HepG2 (cell line): ENCODE results near the gene CRTC2. TPM values are rescaled to one million over a fixed set of nuclear protein-coding genes. Genes with fewer than 3 reads are reported as not detected.

Experiments
- ARHGAP35 ChIP-seq: sonication (generic); formaldehyde crosslinking; IDR thresholded peaks from 2 replicates; pipeline ENCODE4 v1.9.0; 2022; ENCODE audit warnings: mild to moderate bottlenecking, inconsistent platforms, moderate library complexity, missing genetic modification reagents, borderline replicate concordance
- EZH2 ChIP-seq: conservative IDR thresholded peaks from 2 replicates; pipeline ENCODE4 v1.6.1; 2012; ENCODE audit warnings: mild to moderate bottlenecking, low read depth, low read length, moderate library complexity
- HNRNPUL1 ChIP-seq: fragments of 200-400 bp; formaldehyde crosslinking; IDR thresholded peaks from 2 replicates; pipeline ENCODE4 v1.6.1; 2017; ENCODE audit warnings: low read depth, mild to moderate bottlenecking, low read length, moderate library complexity
- KMT2A ChIP-seq: sonication (generic); formaldehyde crosslinking; IDR thresholded peaks from 2 replicates; pipeline ENCODE4 v1.4.0; 2020; ENCODE audit warnings: missing genetic modification reagents
- MAF1 ChIP-seq: sonication (generic); formaldehyde crosslinking; IDR thresholded peaks from 2 replicates; pipeline ENCODE4 v1.5.0; 2020; ENCODE audit warnings: missing genetic modification reagents, borderline replicate concordance
- MAFF ChIP-seq: IDR thresholded peaks from 2 replicates; pipeline ENCODE4 v1.6.1; 2011; ENCODE audit warnings: low read depth, low read length, improper control_type of control experiment
- MAZ ChIP-seq, 2 experiments: sonication (generic) in 1 of 2; formaldehyde crosslinking in 1 of 2; IDR thresholded peaks; 2 replicates each; pipeline versions ENCODE4 v1.5.0 to v1.6.1; 2012 to 2020; ENCODE audit warnings: low read depth in 2 of 2, mild to moderate bottlenecking in 2 of 2, borderline replicate concordance in 1 of 2, improper control_type of control experiment in 1 of 2, low read length in 1 of 2, missing genetic modification reagents in 1 of 2, moderate library complexity in 1 of 2
- SCMH1 ChIP-seq: sonication (generic); formaldehyde crosslinking; IDR thresholded peaks from 2 replicates; pipeline ENCODE4 v1.9.0; 2021; ENCODE audit warnings: missing genetic modification reagents, mild to moderate bottlenecking, borderline replicate concordance
- SYNCRIP ChIP-seq: fragments of 200-400 bp; formaldehyde crosslinking; IDR thresholded peaks from 2 replicates; pipeline ENCODE4 v1.6.1; 2018; ENCODE audit warnings: mild to moderate bottlenecking, low read depth, low read length; ENCODE audit not compliant: insufficient read depth
- TGIF2 ChIP-seq: IDR thresholded peaks from 2 replicates; pipeline ENCODE4 v1.6.1; 2016; ENCODE audit warnings: control low read depth, missing compliant biosample characterization
- THAP11 ChIP-seq: IDR thresholded peaks from 2 replicates; pipeline ENCODE4 v1.6.1; 2016; ENCODE audit warnings: missing biosample characterization, missing genetic modification reagents
- ZNF547 ChIP-seq: sonication (generic); formaldehyde crosslinking; IDR thresholded peaks from 2 replicates; pipeline ENCODE4 v1.5.1; 2020; ENCODE audit warnings: mild to moderate bottlenecking, missing genetic modification reagents
- ZNF558 ChIP-seq: sonication (generic); formaldehyde crosslinking; IDR thresholded peaks from 2 replicates; pipeline ENCODE4 v1.9.0; 2022; ENCODE audit warnings: mild to moderate bottlenecking, missing genetic modification reagents, borderline replicate concordance
- ZSCAN25 ChIP-seq: sonication (generic); formaldehyde crosslinking; IDR thresholded peaks from 2 replicates; pipeline ENCODE4 v1.8.0; 2022; ENCODE audit warnings: mild to moderate bottlenecking, missing genetic modification reagents
- polyA plus RNA-seq, 8 experiments: library from polyadenylated mRNA; depleted of rRNA in 3 of 8; stranded (reverse) in 7 of 8; unstranded in 1 of 8; fragments of >200 nt; fragmentation: Illumina TruSeq in 4 of 8; extraction: Trizol in 4 of 8; gene quantifications; 2 replicates each; pipeline versions ENCODE4 v1.2.1 to v1.2.3, GENCODE V29; 2011 to 2016; ENCODE audit warnings: low read depth in 4 of 8, missing spikeins in 1 of 8, mixed read lengths in 1 of 8; ENCODE audit not compliant: insufficient read depth in 1 of 8
- total RNA-seq, 5 experiments: library from RNA; depleted of rRNA; stranded (reverse); fragments of >200 nt; fragmentation: Illumina TruSeq; extraction: Trizol; gene quantifications; 2 replicates each; pipeline ENCODE4 v1.2.3, GENCODE V29; 2016; ENCODE audit warnings: low read depth in 1 of 5
- TF ChIP-seq, protein P1 (sequence below): sonication (generic); formaldehyde crosslinking; IDR thresholded peaks from 2 replicates; pipeline ENCODE4 v1.8.1; 2023; ENCODE audit warnings: mild to moderate bottlenecking, missing genetic modification reagents, borderline replicate concordance
- TF ChIP-seq, protein P2 (sequence below): sonication (generic); formaldehyde crosslinking; IDR thresholded peaks from 2 replicates; pipeline ENCODE4 v1.8.0; 2022; ENCODE audit warnings: mild to moderate bottlenecking, missing genetic modification reagents, moderate library complexity
- TF ChIP-seq, protein P3 (sequence below): sonication (generic); formaldehyde crosslinking; IDR thresholded peaks from 2 replicates; pipeline ENCODE4 v1.4.0; 2020; ENCODE audit warnings: missing genetic modification reagents
- TF ChIP-seq, protein P4 (sequence below): sonication (generic); formaldehyde crosslinking; IDR thresholded peaks from 2 replicates; pipeline ENCODE4 v1.8.1; 2023; ENCODE audit warnings: mild to moderate bottlenecking, inconsistent platforms, moderate library complexity, missing genetic modification reagents, borderline replicate concordance
- TF ChIP-seq, protein P5 (sequence below): IDR thresholded peaks from 2 replicates; pipeline ENCODE4 v1.6.1; 2016; ENCODE audit warnings: missing biosample characterization, missing genetic modification reagents, low read depth
- TF ChIP-seq, protein P6 (sequence below): sonication (generic); formaldehyde crosslinking; IDR thresholded peaks from 2 replicates; pipeline ENCODE4 v1.5.0; 2020; ENCODE audit warnings: mild to moderate bottlenecking, missing genetic modification reagents, borderline replicate concordance
- TF ChIP-seq, protein P7 (sequence below): sonication (generic); formaldehyde crosslinking; IDR thresholded peaks from 2 replicates; pipeline ENCODE4 v1.4.0; 2020; ENCODE audit warnings: mild to moderate bottlenecking, missing genetic modification reagents

CRTC2 gene
- total and polyA plus RNA-seq, 2 of the 13 experiments (the other 11 are each of a cell fraction or from before 2014, with no cell fraction given): 6.1 to 26.7 TPM

DNA sequence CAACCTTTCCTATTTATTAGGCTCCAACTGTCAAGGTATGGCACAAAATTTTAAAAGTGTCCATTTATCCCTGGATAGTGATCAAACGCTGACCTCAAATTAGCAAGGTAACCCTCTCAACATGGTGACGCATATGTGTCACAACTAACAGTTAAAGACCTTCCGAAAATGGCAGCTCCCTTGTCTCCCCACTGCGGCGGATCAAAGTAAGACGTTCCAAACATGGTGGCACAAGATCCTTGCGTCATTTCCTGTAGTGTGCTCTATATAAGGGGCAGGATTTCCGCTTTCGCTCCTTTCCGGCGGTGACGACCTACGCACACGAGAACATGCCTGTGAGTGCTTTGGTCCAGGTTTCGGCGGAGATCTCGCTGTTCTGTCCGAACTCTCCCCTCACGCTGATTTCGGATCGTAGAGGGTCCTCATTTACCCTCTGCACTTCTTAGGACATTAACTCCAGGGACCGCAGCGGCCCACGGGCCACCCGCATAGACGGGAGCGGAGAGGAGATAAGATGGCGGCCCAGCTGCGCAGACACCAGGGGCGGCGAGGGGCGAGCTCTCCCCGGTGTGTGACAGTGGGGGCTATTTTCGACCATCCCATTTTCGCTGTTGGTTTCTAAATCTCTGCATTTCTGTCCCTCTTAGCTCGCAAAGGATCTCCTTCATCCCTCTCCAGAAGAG, 32.2 kb upstream of the CRTC2 start, which contains the start of gene RPS27 (continued):
- TF ChIP-seq, protein P1, sequence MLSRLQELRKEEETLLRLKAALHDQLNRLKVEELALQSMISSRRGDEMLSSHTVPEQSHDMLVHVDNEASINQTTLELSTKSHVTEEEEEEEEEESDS: no peak
- TF ChIP-seq, protein P2, sequence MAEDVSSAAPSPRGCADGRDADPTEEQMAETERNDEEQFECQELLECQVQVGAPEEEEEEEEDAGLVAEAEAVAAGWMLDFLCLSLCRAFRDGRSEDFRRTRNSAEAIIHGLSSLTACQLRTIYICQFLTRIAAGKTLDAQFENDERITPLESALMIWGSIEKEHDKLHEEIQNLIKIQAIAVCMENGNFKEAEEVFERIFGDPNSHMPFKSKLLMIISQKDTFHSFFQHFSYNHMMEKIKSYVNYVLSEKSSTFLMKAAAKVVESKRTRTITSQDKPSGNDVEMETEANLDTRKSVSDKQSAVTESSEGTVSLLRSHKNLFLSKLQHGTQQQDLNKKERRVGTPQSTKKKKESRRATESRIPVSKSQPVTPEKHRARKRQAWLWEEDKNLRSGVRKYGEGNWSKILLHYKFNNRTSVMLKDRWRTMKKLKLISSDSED (CRISPR knock-in tag): no peak
- no peak for TF ChIP-seq SCMH1
- no peak for TF ChIP-seq EZH2
- TF ChIP-seq ARHGAP35 (CRISPR knock-in tag): peak; percentile 88
- TF ChIP-seq KMT2A (CRISPR knock-in tag): peak; percentile 72; the same call in 1 of the 2 replicates
- TF ChIP-seq ZNF547: no peak; the same call in 1 of the 2 replicates
- TF ChIP-seq THAP11 (CRISPR knock-in tag): peak; percentile 94
- no peak for TF ChIP-seq MAF1
- no peak for TF ChIP-seq MAFF
- TF ChIP-seq TGIF2 (CRISPR knock-in tag): peak; percentile 93
- TF ChIP-seq ZSCAN25 (CRISPR knock-in tag): 0 out of 2 replicates have a peak, but pooled peaks have one; percentile 28
- TF ChIP-seq MAZ (IDR thresholded peaks at IDR 0.05; ENCODE audit: borderline replicate concordance, low read depth, low read length): no peak
- TF ChIP-seq MAZ (CRISPR knock-in tag; IDR thresholded peaks at IDR 0.05; ENCODE audit: low read depth): peak; percentile 80; the same call in 1 of the 2 replicates
- no peak for TF ChIP-seq HNRNPUL1
- TF ChIP-seq, protein P3, sequence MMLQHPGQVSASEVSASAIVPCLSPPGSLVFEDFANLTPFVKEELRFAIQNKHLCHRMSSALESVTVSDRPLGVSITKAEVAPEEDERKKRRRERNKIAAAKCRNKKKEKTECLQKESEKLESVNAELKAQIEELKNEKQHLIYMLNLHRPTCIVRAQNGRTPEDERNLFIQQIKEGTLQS (CRISPR knock-in tag): peak; percentile 58; the same call in 1 of the 2 replicates
- TF ChIP-seq, protein P4, sequence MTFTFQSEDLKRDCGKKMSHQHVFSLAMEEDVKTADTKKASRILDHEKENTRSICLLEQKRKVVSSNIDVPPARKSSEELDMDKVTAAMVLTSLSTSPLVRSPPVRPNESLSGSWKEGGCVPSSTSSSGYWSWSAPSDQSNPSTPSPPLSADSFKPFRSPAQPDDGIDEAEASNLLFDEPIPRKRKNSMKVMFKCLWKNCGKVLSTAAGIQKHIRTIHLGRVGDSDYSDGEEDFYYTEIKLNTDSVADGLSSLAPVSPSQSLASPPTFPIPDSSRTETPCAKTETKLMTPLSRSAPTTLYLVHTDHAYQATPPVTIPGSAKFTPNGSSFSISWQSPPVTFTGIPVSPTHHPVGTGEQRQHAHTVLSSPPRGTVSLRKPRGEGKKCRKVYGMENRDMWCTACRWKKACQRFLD (CRISPR knock-in tag): peak; percentile 56; the same call in 1 of the 2 replicates
- no peak for TF ChIP-seq SYNCRIP
- TF ChIP-seq ZNF558 (CRISPR knock-in tag): 0 out of 2 replicates have a peak, but pooled peaks have one; percentile 28
- TF ChIP-seq, protein P5, sequence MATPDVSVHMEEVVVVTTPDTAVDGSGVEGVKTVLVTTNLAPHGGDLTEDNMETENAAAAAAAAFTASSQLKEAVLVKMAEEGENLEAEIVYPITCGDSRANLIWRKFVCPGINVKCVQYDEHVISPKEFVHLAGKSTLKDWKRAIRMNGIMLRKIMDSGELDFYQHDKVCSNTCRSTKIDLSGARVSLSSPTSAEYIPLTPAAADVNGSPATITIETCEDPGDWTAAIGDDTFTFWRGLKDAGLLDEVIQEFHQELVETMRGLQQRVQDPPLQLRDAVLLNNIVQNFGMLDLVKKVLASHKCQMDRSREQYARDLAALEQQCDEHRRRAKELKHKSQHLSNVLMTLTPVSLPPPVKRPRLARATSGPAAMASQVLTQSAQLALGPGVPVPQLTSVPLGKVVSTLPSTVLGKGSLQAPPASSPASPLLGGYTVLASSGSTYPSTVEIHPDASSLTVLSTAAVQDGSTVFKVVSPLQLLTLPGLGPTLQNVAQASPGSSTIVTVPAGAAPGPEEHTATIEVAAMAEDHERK (CRISPR knock-in tag): peak; percentile 26; the same call in 1 of the 2 replicates
- TF ChIP-seq, protein P6, sequence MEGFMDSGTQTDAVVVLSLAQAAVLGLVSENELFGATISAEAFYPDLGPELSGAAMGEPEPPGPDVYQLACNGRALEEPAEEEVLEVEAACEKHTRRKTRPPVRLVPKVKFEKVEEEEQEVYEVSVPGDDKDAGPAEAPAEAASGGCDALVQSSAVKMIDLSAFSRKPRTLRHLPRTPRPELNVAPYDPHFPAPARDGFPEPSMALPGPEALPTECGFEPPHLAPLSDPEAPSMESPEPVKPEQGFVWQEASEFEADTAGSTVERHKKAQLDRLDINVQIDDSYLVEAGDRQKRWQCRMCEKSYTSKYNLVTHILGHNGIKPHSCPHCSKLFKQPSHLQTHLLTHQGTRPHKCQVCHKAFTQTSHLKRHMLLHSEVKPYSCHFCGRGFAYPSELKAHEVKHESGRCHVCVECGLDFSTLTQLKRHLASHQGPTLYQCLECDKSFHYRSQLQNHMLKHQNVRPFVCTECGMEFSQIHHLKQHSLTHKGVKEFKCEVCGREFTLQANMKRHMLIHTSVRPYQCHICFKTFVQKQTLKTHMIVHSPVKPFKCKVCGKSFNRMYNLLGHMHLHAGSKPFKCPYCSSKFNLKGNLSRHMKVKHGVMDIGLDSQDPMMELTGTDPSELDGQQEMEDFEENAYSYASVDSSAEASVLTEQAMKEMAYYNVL (CRISPR knock-in tag): no peak
- TF ChIP-seq, protein P7, sequence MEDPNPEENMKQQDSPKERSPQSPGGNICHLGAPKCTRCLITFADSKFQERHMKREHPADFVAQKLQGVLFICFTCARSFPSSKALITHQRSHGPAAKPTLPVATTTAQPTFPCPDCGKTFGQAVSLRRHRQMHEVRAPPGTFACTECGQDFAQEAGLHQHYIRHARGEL: no peak
